Measurements from ENCODE around the gene ZBED4.

- TF ChIP-seq CTCF (IDR thresholded peaks at IDR 0.05; ENCODE audit: low read depth, low read length) (no peak), EZH2phosphoT487 (IDR thresholded peaks at IDR 0.05; ENCODE audit: low read depth) (no peak)
These were observed 5.2 kb downstream of the ZBED4 start for GRCh38 chr22:49858827-49859226.

Data from OCI-LY3 (cell line).